Body of pancreas (tissue), 4 donors: ENCODE results near the gene ABRACL. TPM values are rescaled to one million over a fixed set of nuclear protein-coding genes. Genes with fewer than 3 reads are reported as not detected.

Source experiments
- ATAC-seq: fragments of 150-250 bp; one replicate; pipeline ENCODE4 v1.9.1; 2016
- DNase-seq, 4 donors: peaks; one replicate each; pipeline ENCODE4 v3.0.0-alpha.2; 2019
- H3K27ac ChIP-seq, 4 donors: fragments of 200-600 bp; sonication (generic); 1 replicate in 3 of 4; 2 replicates in 1 of 4; pipeline versions ENCODE4 v1.5.1 to v1.6.1; 2016 to 2019; ENCODE audit warnings: mild to moderate bottlenecking in 1 of 4, mixed read lengths in 1 of 4, moderate library complexity in 1 of 4
- H3K27me3 ChIP-seq, 2 donors: fragments of 200-600 bp; sonication (generic); one replicate each; pipeline ENCODE4 v1.6.0; 2016; ENCODE audit warnings: mild to moderate bottlenecking in 1 of 2
- H3K36me3 ChIP-seq, 2 donors: fragments of 200-600 bp; sonication (generic); replicated peaks in 1 of 2; 2 replicates each; pipeline ENCODE4 v1.5.1; 2016; ENCODE audit warnings: low read depth in 2 of 2; ENCODE audit not compliant: insufficient read depth in 1 of 2
- H3K4me1 ChIP-seq: fragments of 200-600 bp; sonication (generic); one replicate; pipeline ENCODE4 v1.6.0; 2016
- H3K4me3 ChIP-seq, 2 donors: fragments of 200-600 bp; sonication (generic); 1 replicate in 1 of 2; 2 replicates in 1 of 2; pipeline ENCODE4 v1.5.1; 2016 to 2019
- H3K9me3 ChIP-seq, 3 donors: fragments of 200-600 bp; sonication (generic); 1 replicate in 2 of 3; 2 replicates in 1 of 3; pipeline ENCODE4 v1.5.1; 2016
- POLR2A ChIP-seq, 3 donors: fragments of 450-650 bp; IDR thresholded peaks; one replicate each; pipeline ENCODE4 v1.6.1; 2016; ENCODE audit warnings: antibody characterized with exemption in 3 of 3, mild to moderate bottlenecking in 2 of 3
- WGBS, 2 donors: methylation state at CpG; one replicate each; pipeline ENCODE4 v1.1.5; 2017; 5-methylcytosine and 5-hydroxymethylcytosine counted together
- intact Hi-C: fragments of 100-400 bp; cut with DNase I; formaldehyde crosslinking; loops from one replicate; pipeline ENCODE4 v1.15.1; 2023
- total RNA-seq, 2 donors: library from RNA; depleted of rRNA; stranded (reverse); fragments of >200 nt; gene quantifications; one replicate each; pipeline ENCODE4 v1.1.0, GENCODE V29; 2016
- TF ChIP-seq, protein P1 (sequence below), 7 experiments: fragments of 450-650 bp in 4 of 7; fragments of 200-600 bp in 3 of 7; sonication (generic) in 3 of 7; IDR thresholded peaks; one replicate each; pipeline ENCODE4 v1.5.1; 2016 to 2019; ENCODE audit warnings: antibody characterized with exemption in 7 of 7

Gene ABRACL
- total RNA-seq, 2 donors from 2014 or later: 1.6 to 11.2 TPM

DNA sequence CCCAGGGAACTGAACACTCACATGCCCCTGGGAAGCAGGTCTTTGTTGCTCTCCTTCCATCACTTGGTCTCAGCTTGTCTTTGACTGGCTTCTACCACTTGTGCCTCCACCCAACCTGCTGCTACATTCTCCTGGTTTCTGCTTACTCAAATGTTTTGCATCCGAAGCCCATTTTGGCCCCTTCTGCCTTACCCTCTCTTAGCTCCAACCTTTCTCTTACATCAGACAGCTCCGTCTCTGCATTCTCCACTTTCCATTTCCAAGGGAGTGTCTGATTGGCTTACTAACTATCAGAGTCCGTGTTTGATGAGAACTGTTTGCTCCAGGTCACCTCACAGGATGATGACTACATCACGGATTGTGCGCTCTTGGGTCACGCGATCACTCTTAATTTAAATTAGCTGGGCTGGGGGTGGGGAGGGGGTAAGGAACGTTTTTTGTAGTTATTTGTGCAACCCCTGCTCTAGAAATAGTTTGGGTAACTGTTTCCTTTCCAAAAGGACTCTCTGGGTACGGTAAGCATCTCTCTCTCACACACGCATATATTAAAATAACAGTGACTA is 844 bp upstream of the ABRACL start:
- 40 to 49% methylated on average over 10 of the region's 10 CpGs for WGBS, 2 donors
- DNase-seq: peak in 1 of 4 donors; percentile 4
- no peaks in the 10 kb centered on the region for H3K27me3 ChIP-seq
- H3K4me1 ChIP-seq: peaks cover 18% of the 10 kb centered on the region
- no peak for ATAC-seq
- no peak overlapping the region for H3K4me3 ChIP-seq
- peak overlapping the region in 1 of 4 donors; percentile 82 for H3K27ac ChIP-seq
- H3K9me3 ChIP-seq: no peaks in the 10 kb centered on the region
- TF ChIP-seq POLR2A (IDR thresholded peaks at IDR 0.05): no peak
- TF ChIP-seq, protein P1, sequence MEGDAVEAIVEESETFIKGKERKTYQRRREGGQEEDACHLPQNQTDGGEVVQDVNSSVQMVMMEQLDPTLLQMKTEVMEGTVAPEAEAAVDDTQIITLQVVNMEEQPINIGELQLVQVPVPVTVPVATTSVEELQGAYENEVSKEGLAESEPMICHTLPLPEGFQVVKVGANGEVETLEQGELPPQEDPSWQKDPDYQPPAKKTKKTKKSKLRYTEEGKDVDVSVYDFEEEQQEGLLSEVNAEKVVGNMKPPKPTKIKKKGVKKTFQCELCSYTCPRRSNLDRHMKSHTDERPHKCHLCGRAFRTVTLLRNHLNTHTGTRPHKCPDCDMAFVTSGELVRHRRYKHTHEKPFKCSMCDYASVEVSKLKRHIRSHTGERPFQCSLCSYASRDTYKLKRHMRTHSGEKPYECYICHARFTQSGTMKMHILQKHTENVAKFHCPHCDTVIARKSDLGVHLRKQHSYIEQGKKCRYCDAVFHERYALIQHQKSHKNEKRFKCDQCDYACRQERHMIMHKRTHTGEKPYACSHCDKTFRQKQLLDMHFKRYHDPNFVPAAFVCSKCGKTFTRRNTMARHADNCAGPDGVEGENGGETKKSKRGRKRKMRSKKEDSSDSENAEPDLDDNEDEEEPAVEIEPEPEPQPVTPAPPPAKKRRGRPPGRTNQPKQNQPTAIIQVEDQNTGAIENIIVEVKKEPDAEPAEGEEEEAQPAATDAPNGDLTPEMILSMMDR (IDR thresholded peaks at IDR 0.05): no peak
- no peaks in the 10 kb centered on the region for H3K36me3 ChIP-seq
- intact Hi-C loops: no loop called here

DNA sequence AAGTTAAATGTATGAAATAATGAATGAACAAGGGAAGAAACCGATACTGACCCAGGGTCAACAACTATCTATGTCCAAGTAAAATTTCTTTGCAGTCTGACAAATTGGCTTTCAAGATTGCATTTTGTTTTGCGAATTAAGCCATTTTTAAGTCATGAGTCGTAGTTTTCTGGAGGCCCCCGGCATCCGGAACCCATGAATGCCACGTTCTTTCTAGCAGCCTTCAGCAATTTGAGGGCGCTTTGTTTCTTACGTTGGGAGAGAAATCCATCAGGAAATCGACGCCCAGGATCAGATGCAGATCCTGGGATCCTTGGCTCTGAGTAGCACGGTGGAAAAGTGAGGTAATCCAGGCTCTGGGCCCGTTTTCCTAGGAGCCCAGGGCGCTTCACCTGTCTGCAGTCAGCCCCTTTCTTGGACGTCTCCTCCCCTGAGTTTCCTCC is 309 bp upstream of the ABRACL start:
- TF ChIP-seq, protein P1 (IDR thresholded peaks at IDR 0.05): no peak
- no peak for TF ChIP-seq POLR2A (IDR thresholded peaks at IDR 0.05)
- DNase-seq: peak in 3 of 4 donors; percentile 59 to 77 (median 76)
- Histone ChIP-seq H3K27ac (peak overlapping the region in 3 of 4 donors; percentile 64 to 82 (median 65)), H3K4me1 (peaks cover 18% of the 10 kb centered on the region), H3K9me3 (no peaks in the 10 kb centered on the region), H3K36me3 (no peaks in the 10 kb centered on the region), H3K4me3 (peak overlapping the region; percentile 76 to 83), H3K27me3 (no peaks in the 10 kb centered on the region)
- 3 to 6% methylated on average over 14 of the region's 14 CpGs for WGBS, 2 donors
- intact Hi-C loops: no loop called here
- ATAC-seq: peak; percentile 77

DNA sequence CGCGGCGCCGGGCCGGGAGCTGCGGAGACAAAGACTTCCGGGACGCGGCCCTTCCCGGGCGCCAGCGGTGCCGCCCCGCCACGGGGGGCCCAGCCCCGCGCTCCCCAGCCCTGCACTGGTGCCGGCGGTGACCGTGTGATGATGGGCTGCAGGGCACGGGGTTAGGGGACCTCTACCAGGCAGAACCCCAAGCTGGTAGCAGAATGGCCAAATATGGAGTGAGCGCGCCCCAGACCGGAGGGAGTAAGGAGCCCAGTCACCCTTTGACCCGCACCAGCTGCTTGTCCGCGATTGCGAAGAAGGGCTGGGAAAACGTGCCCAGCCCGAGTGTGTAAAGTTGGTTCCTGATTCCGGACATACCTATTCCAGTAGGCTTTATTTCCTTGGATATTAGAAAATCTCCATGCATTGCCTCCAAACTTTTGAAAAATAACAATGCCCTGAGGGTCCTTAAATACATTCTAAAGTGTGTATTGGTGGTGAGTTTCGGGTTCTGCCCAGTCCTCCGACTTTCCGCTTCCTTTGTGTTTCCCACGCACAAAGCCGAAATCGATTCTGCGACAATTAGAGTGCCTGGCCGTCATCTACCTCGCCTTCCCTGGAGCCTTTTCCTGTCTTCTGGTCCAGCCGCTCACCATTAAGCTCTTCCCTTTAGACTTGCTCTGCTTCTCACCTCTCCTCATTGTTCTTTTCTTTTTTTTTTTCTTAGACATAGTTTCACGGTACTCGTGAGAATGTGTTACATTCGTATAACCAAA is 1.1 kb downstream of the ABRACL start:
- Histone ChIP-seq H3K9me3 (no peaks in the 10 kb centered on the region), H3K27me3 (no peaks in the 10 kb centered on the region), H3K4me1 (peaks cover 18% of the 10 kb centered on the region), H3K4me3 (peak overlapping the region; percentile 76 to 83), H3K36me3 (no peaks in the 10 kb centered on the region), H3K27ac (peak overlapping the region in 3 of 4 donors; percentile 64 to 82 (median 65))
- 3 to 7% methylated on average over 19 to 32 of the region's 44 CpGs for WGBS, 2 donors
- intact Hi-C loops: no loop called here
- TF ChIP-seq POLR2A (IDR thresholded peaks at IDR 0.05): no peak
- TF ChIP-seq, protein P1 (IDR thresholded peaks at IDR 0.05): no peak
- ATAC-seq: peak; percentile 72
- DNase-seq: peak; percentile 64 to 74 (median 68)

DNA sequence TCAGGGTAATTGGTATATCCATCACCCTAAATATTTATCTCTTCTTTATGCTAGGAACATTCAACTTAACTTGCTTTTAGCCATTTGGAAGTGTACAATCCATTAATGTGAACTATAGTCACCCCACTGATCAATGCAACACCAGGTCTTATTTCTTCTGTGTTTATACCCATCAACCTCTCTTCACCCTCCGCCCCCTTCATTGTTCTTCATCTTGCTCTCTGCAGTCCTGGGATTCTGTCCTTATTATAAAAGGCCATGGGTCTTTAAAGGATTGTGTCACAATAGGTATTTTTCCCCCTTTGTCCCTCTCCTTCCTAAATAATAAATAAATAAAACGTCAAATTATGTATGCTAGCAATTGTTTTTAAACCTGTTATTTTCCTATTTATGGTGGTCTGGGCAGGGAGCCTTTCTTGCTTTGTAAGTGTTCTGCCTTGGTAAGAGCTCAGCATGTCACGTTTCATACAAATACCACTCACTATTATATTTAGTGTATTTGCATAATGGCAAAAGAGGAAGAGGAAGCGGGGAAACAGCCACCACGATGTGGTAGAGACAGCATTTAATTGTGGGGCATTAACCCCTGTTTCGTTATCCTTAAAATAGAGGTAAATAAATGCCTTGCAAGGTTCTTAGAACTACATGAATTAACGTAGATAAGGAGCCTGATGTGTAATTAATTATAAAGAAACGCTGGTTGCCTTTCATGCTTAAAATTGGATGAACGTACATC is 1.9 kb downstream of the ABRACL start:
- DNase-seq (peak in 1 of 4 donors; percentile 16), ATAC-seq (no peak)
- intact Hi-C loops: no loop called here
- Histone ChIP-seq H3K9me3 (no peaks in the 10 kb centered on the region), H3K27ac (peak overlapping the region in 1 of 4 donors; percentile 82), H3K36me3 (no peaks in the 10 kb centered on the region), H3K4me3 (no peak overlapping the region), H3K4me1 (peaks cover 18% of the 10 kb centered on the region), H3K27me3 (no peaks in the 10 kb centered on the region)
- TF ChIP-seq, protein P1 (IDR thresholded peaks at IDR 0.05): no peak
- TF ChIP-seq POLR2A (IDR thresholded peaks at IDR 0.05): no peak
- WGBS, 2 donors: 58 to 76% methylated on average over 9 of the region's 9 CpGs
